CD8-positive, alpha-beta memory T cell (primary cell): ENCODE data around the gene PIEZO2. TPM values are rescaled to one million over a fixed set of nuclear protein-coding genes. Genes with fewer than 3 reads are reported as not detected.

ENCODE experiments used
- CTCF ChIA-PET: fragments of 350-600 bp; sonication (Branson Sonifier 250); formaldehyde crosslinking; loops from one replicate; lab custom pipeline; 2021; ENCODE audit warnings: antibody characterized with exemption; lab: Charles Lee
- POLR2A ChIA-PET: fragments of 350-600 bp; sonication (Branson Sonifier 250); formaldehyde crosslinking; loops from one replicate; lab custom pipeline; 2021; ENCODE audit warnings: antibody characterized with exemption; lab: Charles Lee
- DNase-seq, 5 donors: peaks; one replicate each; pipeline versions ENCODE4 v3.0.0 to v3.0.0-alpha.2; 2020 to 2022; ENCODE audit warnings: mixed read lengths in 1 of 5
- H3K27ac ChIP-seq: one replicate; pipeline ENCODE4 v1.7.0; 2013; ENCODE audit warnings: low read depth, mild to moderate bottlenecking, low read length, moderate library complexity
- H3K27me3 ChIP-seq: 2 replicates; pipeline ENCODE4 v1.7.0; 2013; ENCODE audit warnings: low read length, mild to moderate bottlenecking; ENCODE audit not compliant: insufficient read depth, poor library complexity, severe bottlenecking
- H3K36me3 ChIP-seq: 2 replicates; pipeline ENCODE4 v1.7.0; 2013; ENCODE audit warnings: mild to moderate bottlenecking, low read length, moderate library complexity; ENCODE audit not compliant: insufficient read depth
- H3K4me1 ChIP-seq: 2 replicates; pipeline ENCODE4 v1.7.0; 2013; ENCODE audit warnings: mild to moderate bottlenecking, low read length, moderate library complexity; ENCODE audit not compliant: insufficient read depth
- H3K4me3 ChIP-seq: 2 replicates; pipeline ENCODE4 v1.7.0; 2013; ENCODE audit warnings: mild to moderate bottlenecking, low read length
- H3K9me3 ChIP-seq: 2 replicates; pipeline ENCODE4 v1.7.0; 2013; ENCODE audit warnings: mild to moderate bottlenecking, low read length
- H3K27ac Mint-ChIP-seq, 8 donors: one replicate each; pipeline ENCODE4 v1.8.0; 2020 to 2021; ENCODE audit warnings: mixed read lengths in 8 of 8, mild to moderate bottlenecking in 6 of 8, inconsistent platforms in 3 of 8, moderate library complexity in 3 of 8
- H3K27me3 Mint-ChIP-seq, 2 donors: one replicate each; pipeline ENCODE4 v1.8.0; 2020 to 2021; ENCODE audit warnings: mixed read lengths in 2 of 2, mild to moderate bottlenecking in 1 of 2, moderate library complexity in 1 of 2
- H3K36me3 Mint-ChIP-seq, 3 donors: one replicate each; pipeline ENCODE4 v1.8.0; 2020 to 2021; ENCODE audit warnings: mixed read lengths in 3 of 3, inconsistent platforms in 1 of 3, mild to moderate bottlenecking in 1 of 3
- H3K4me1 Mint-ChIP-seq, 3 donors: one replicate each; pipeline ENCODE4 v1.8.0; 2020 to 2021; ENCODE audit warnings: mixed read lengths in 3 of 3, inconsistent platforms in 1 of 3, mild to moderate bottlenecking in 1 of 3
- H3K4me3 Mint-ChIP-seq, 7 donors: one replicate each; pipeline ENCODE4 v1.8.0; 2020 to 2021; ENCODE audit warnings: mixed read lengths in 7 of 7, mild to moderate bottlenecking in 6 of 7, moderate library complexity in 4 of 7, inconsistent platforms in 2 of 7
- H3K9me3 Mint-ChIP-seq, 5 donors: one replicate each; pipeline ENCODE4 v1.8.0; 2020 to 2022; ENCODE audit warnings: mixed read lengths in 5 of 5, mild to moderate bottlenecking in 3 of 5, moderate library complexity in 2 of 5, inconsistent platforms in 1 of 5
- polyA plus RNA-seq: library from polyadenylated mRNA; unstranded; fragments of 300-500 nt; fragmentation: Illumina TruSeq; gene quantifications from one replicate; pipeline ENCODE4 v1.2.3, GENCODE V29; 2021
- total RNA-seq, 2 experiments: library from RNA; stranded (reverse); gene quantifications; one replicate each; pipeline ENCODE4 v1.2.3, GENCODE V29; 2021

Gene PIEZO2
- total and polyA plus RNA-seq, 3 experiments from 2014 or later = not detected

GRCh38 chr18:10726198-10727068 lies 422.9 kb downstream of the PIEZO2 start:
- H3K4me3 ChIP-seq = no peak overlapping the region
- Mint-ChIP-seq H3K36me3 (no peaks in the 10 kb centered on the region), H3K4me1 (no peaks in the 10 kb centered on the region), H3K9me3 (peaks cover 0 to 6% (median 2%) of the 10 kb centered on the region in 5 donors), H3K4me3 (no peak overlapping the region), H3K27ac (no peak overlapping the region), H3K27me3 (peaks cover 4 to 16% of the 10 kb centered on the region in 2 donors)
- H3K36me3 ChIP-seq = no peaks in the 10 kb centered on the region
- DNase-seq = no peak
- CTCF ChIA-PET = no interaction called here
- H3K27me3 ChIP-seq = no peaks in the 10 kb centered on the region
- POLR2A ChIA-PET = no interaction called here
- no peak overlapping the region for H3K27ac ChIP-seq
- no peaks in the 10 kb centered on the region for H3K9me3 ChIP-seq
- H3K4me1 ChIP-seq = no peaks in the 10 kb centered on the region

- Mint-ChIP-seq H3K4me1 (no peaks in the 10 kb centered on the region), H3K27me3 (peaks cover 4 to 17% of the 10 kb centered on the region in 2 donors)
Measured at GRCh38 chr18:10724666-10725065, 424.7 kb downstream of the PIEZO2 start.

GRCh38 chr18:10723496-10723895 lies 425.9 kb downstream of the PIEZO2 start:
- no peaks in the 10 kb centered on the region for H3K36me3 ChIP-seq
- Mint-ChIP-seq H3K9me3 (peaks cover 0 to 6% (median 2%) of the 10 kb centered on the region in 5 donors), H3K36me3 (no peaks in the 10 kb centered on the region), H3K4me3 (no peak overlapping the region), H3K27me3 (peaks cover 4 to 17% of the 10 kb centered on the region in 2 donors), H3K27ac (no peak overlapping the region), H3K4me1 (no peaks in the 10 kb centered on the region)
- H3K4me3 ChIP-seq = no peak overlapping the region
- H3K9me3 ChIP-seq = no peaks in the 10 kb centered on the region
- POLR2A ChIA-PET = no interaction called here
- CTCF ChIA-PET = no interaction called here
- H3K4me1 ChIP-seq = no peaks in the 10 kb centered on the region
- no peak overlapping the region for H3K27ac ChIP-seq
- DNase-seq = no peak
- no peaks in the 10 kb centered on the region for H3K27me3 ChIP-seq

More at GRCh38 chr18:10724666-10725065, 424.7 kb downstream of the PIEZO2 start:
- no peaks in the 10 kb centered on the region for H3K36me3 ChIP-seq
- no peak for DNase-seq
- H3K9me3 ChIP-seq = no peaks in the 10 kb centered on the region
- CTCF ChIA-PET = no interaction called here
- Mint-ChIP-seq H3K9me3 (peaks cover 0 to 6% (median 2%) of the 10 kb centered on the region in 5 donors), H3K4me3 (no peak overlapping the region), H3K36me3 (no peaks in the 10 kb centered on the region), H3K27ac (no peak overlapping the region)
- H3K4me3 ChIP-seq = no peak overlapping the region
- no peaks in the 10 kb centered on the region for H3K27me3 ChIP-seq
- H3K27ac ChIP-seq = no peak overlapping the region
- H3K4me1 ChIP-seq = no peaks in the 10 kb centered on the region
- POLR2A ChIA-PET = no interaction called here

GRCh38 chr18:10718809-10719208 lies 430.6 kb downstream of the PIEZO2 start:
- H3K27me3 ChIP-seq = no peaks in the 10 kb centered on the region
- no peaks in the 10 kb centered on the region for H3K4me1 ChIP-seq
- Mint-ChIP-seq H3K9me3 (peaks cover 0 to 5% (median 0%) of the 10 kb centered on the region in 5 donors), H3K27me3 (peaks cover 3 to 6% of the 10 kb centered on the region in 2 donors), H3K4me1 (no peaks in the 10 kb centered on the region), H3K4me3 (no peak overlapping the region), H3K27ac (no peak overlapping the region), H3K36me3 (no peaks in the 10 kb centered on the region)
- H3K36me3 ChIP-seq = no peaks in the 10 kb centered on the region
- no peaks in the 10 kb centered on the region for H3K9me3 ChIP-seq
- CTCF ChIA-PET = no interaction called here
- POLR2A ChIA-PET = no interaction called here
- H3K4me3 ChIP-seq = no peak overlapping the region
- no peak overlapping the region for H3K27ac ChIP-seq
- no peak for DNase-seq

- H3K27me3 Mint-ChIP-seq = peaks cover 0 to 3% of the 10 kb centered on the region in 2 donors
- H3K27me3 ChIP-seq = no peaks in the 10 kb centered on the region
- H3K4me3 ChIP-seq = no peak overlapping the region
- ChIA-PET CTCF (no interaction called here), POLR2A (no interaction called here)
- H3K4me3 Mint-ChIP-seq = no peak overlapping the region
- no peaks in the 10 kb centered on the region for H3K36me3 Mint-ChIP-seq
- H3K36me3 ChIP-seq = no peaks in the 10 kb centered on the region
- H3K27ac ChIP-seq = no peak overlapping the region
- no peaks in the 10 kb centered on the region for H3K4me1 Mint-ChIP-seq
- no peaks in the 10 kb centered on the region for H3K4me1 ChIP-seq
- DNase-seq = no peak
- H3K27ac Mint-ChIP-seq = no peak overlapping the region
- no peaks in the 10 kb centered on the region for H3K9me3 Mint-ChIP-seq
- H3K9me3 ChIP-seq = no peaks in the 10 kb centered on the region
Measured at GRCh38 chr18:10715791-10716190, 433.6 kb downstream of the PIEZO2 start.

- no peaks in the 10 kb centered on the region for H3K27me3 ChIP-seq
- no peaks in the 10 kb centered on the region for H3K4me1 ChIP-seq
- no peaks in the 10 kb centered on the region for H3K9me3 ChIP-seq
- POLR2A ChIA-PET = no interaction called here
- no peak overlapping the region for H3K4me3 Mint-ChIP-seq
- no peaks in the 10 kb centered on the region for H3K36me3 Mint-ChIP-seq
- DNase-seq = no peak
- H3K27ac ChIP-seq = no peak overlapping the region
- no peak overlapping the region for H3K4me3 ChIP-seq
- no peak overlapping the region for H3K27ac Mint-ChIP-seq
- no peaks in the 10 kb centered on the region for H3K9me3 Mint-ChIP-seq
- peaks cover 0 to 3% of the 10 kb centered on the region in 2 donors for H3K27me3 Mint-ChIP-seq
- no peaks in the 10 kb centered on the region for H3K4me1 Mint-ChIP-seq
- CTCF ChIA-PET = no interaction called here
- H3K36me3 ChIP-seq = no peaks in the 10 kb centered on the region
Measured at GRCh38 chr18:10713409-10713808, 436.0 kb downstream of the PIEZO2 start.

GRCh38 chr18:10707294-10707693 lies 442.1 kb downstream of the PIEZO2 start:
- POLR2A ChIA-PET = no interaction called here

GRCh38 chr18:10705786-10706185 lies 443.6 kb downstream of the PIEZO2 start:
- CTCF ChIA-PET = no interaction called here
- Histone ChIP-seq H3K4me1 (no peaks in the 10 kb centered on the region), H3K36me3 (no peaks in the 10 kb centered on the region), H3K27ac (no peak overlapping the region), H3K4me3 (no peak overlapping the region), H3K9me3 (no peaks in the 10 kb centered on the region), H3K27me3 (no peaks in the 10 kb centered on the region)
- POLR2A ChIA-PET = no interaction called here
- DNase-seq = no peak
- Mint-ChIP-seq H3K27ac (no peak overlapping the region), H3K9me3 (no peaks in the 10 kb centered on the region), H3K36me3 (no peaks in the 10 kb centered on the region), H3K27me3 (peaks cover 6 to 7% of the 10 kb centered on the region in 2 donors), H3K4me1 (no peaks in the 10 kb centered on the region), H3K4me3 (no peak overlapping the region)

More at GRCh38 chr18:10707294-10707693, 442.1 kb downstream of the PIEZO2 start:
- Mint-ChIP-seq H3K9me3 (no peaks in the 10 kb centered on the region), H3K36me3 (no peaks in the 10 kb centered on the region), H3K27me3 (peaks cover 7 to 9% of the 10 kb centered on the region in 2 donors), H3K27ac (no peak overlapping the region), H3K4me3 (no peak overlapping the region), H3K4me1 (no peaks in the 10 kb centered on the region)
- no peaks in the 10 kb centered on the region for H3K9me3 ChIP-seq
- no peaks in the 10 kb centered on the region for H3K4me1 ChIP-seq
- DNase-seq = no peak
- no peak overlapping the region for H3K27ac ChIP-seq
- H3K36me3 ChIP-seq = no peaks in the 10 kb centered on the region
- CTCF ChIA-PET = no interaction called here
- no peaks in the 10 kb centered on the region for H3K27me3 ChIP-seq
- no peak overlapping the region for H3K4me3 ChIP-seq
